Caki2 (cell line): ENCODE results near the gene ALPI. TPM values are rescaled to one million over a fixed set of nuclear protein-coding genes. Genes with fewer than 3 reads are reported as not detected.

Experiments used
- DNase-seq: peaks from one replicate; pipeline ENCODE4 v3.0.0-alpha.2; 2015; ENCODE audit warnings: low read depth
- in situ Hi-C: cut with HindIII; loops from 2 replicates; pipeline ENCODE4 v1.10.0; 2016; ENCODE audit warnings: low sequenced_read_pairs, low pct_unique_long_range_greater_than_20kb, mixed read lengths
- total RNA-seq: library from RNA; depleted of rRNA; stranded (reverse); fragments of >200 nt; shearing (Covaris generic); gene quantifications from 2 replicates; pipeline ENCODE4 v1.2.3, GENCODE V29; 2014; ENCODE audit warnings: low replicate concordance

ALPI gene
- total RNA-seq, 1 experiment from 2014 or later, result not detected

GRCh38 chr2:232456296-232457120 lies 555 bp downstream of the ALPI start:
- in situ Hi-C loops, result no loop called here
- DNase-seq, result no peak

- no peak for DNase-seq
- in situ Hi-C loops, result no loop called here
Observed at GRCh38 chr2:232457121-232458011, 1.4 kb downstream of the ALPI start.

- no peak for DNase-seq
- in situ Hi-C loops, result no loop called here
Observed at GRCh38 chr2:232458051-232458660, 2.2 kb downstream of the ALPI start.

- in situ Hi-C loops, result no loop called here
- no peak for DNase-seq
Observed at GRCh38 chr2:232458661-232459418, 2.9 kb downstream of the ALPI start.

- in situ Hi-C loops, result no loop called here
- no peak for DNase-seq
Observed at GRCh38 chr2:232459419-232460035, 3.6 kb downstream of the ALPI start.

- no peak for DNase-seq
- in situ Hi-C loops, result no loop called here
Observed at GRCh38 chr2:232460171-232460570, 4.2 kb downstream of the ALPI start.

GRCh38 chr2:232463701-232464543 lies 8.0 kb downstream of the ALPI start:
- in situ Hi-C loops, result no loop called here

GRCh38 chr2:232464544-232464885 lies 8.6 kb downstream of the ALPI start:
- in situ Hi-C loops, result no loop called here
- DNase-seq, result no peak

More at GRCh38 chr2:232463701-232464543, 8.0 kb downstream of the ALPI start:
- no peak for DNase-seq

- in situ Hi-C loops, result no loop called here
- DNase-seq, result no peak
Observed at GRCh38 chr2:232465061-232465460, 9.1 kb downstream of the ALPI start.

- no peak for DNase-seq
- in situ Hi-C loops, result no loop called here
Observed at GRCh38 chr2:232466221-232466620, 10.3 kb downstream of the ALPI start.

GRCh38 chr2:232473467-232473890 lies 17.5 kb downstream of the ALPI start:
- no peak for DNase-seq
- in situ Hi-C loops, result no loop called here

GRCh38 chr2:232476045-232476444 lies 20.1 kb downstream of the ALPI start:
- DNase-seq, result no peak
- in situ Hi-C loops, result no loop called here

GRCh38 chr2:232476791-232477190 lies 20.8 kb downstream of the ALPI start:
- no peak for DNase-seq
- in situ Hi-C loops, result no loop called here

- in situ Hi-C loops, result no loop called here
- no peak for DNase-seq
Observed at GRCh38 chr2:232477751-232478510, 22.0 kb downstream of the ALPI start.

GRCh38 chr2:232478571-232479340 lies 22.8 kb downstream of the ALPI start:
- DNase-seq, result no peak
- in situ Hi-C loops, result no loop called here
